ENCODE data around the gene CNTNAP2.
"Not testable (repeated sequence)": the region's sequence is repeated elsewhere in the genome, so short reads cannot be mapped to it uniquely, and the experiment has no call there.

CNTNAP2 gene

DNA sequence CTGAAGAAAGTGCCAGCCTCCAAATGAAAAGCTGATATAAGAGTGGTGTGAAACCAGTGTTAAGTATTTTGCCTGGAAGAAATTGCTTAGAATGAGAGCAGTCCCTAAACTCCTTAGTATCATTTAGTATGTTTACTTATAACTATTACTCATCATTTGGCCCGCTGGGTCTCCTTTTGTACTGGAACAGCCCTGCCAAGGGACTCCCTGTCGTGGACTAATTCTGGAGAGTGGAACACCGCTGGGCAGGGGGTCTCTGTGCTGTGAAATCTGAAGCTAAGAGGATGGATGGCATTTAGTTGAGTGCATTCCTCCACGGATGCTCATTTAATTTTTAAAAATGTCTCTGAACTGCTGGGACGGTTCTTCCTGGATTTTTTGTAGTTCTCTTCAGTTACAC lies 1584.1 kb downstream of the CNTNAP2 start:
- peaks cover 28% of the 10 kb centered on the region for H3K9me3 Mint-ChIP-seq
- H3K27me3 Mint-ChIP-seq (ENCODE audit: low read depth), result no peaks in the 10 kb centered on the region
- H3K27ac Mint-ChIP-seq, result no peak overlapping the region
- no peaks in the 10 kb centered on the region for H3K4me1 Mint-ChIP-seq (ENCODE audit: low read depth)
- no peak overlapping the region for H3K4me3 Mint-ChIP-seq
- no peaks in the 10 kb centered on the region for H3K36me3 Mint-ChIP-seq (ENCODE audit: low read depth)

GRCh38 chr7:147707926-147708325 lies 1591.3 kb downstream of the CNTNAP2 start:
- H3K36me3 Mint-ChIP-seq (ENCODE audit: low read depth), result no peaks in the 10 kb centered on the region
- peaks cover 40% of the 10 kb centered on the region for H3K9me3 Mint-ChIP-seq
- no peak overlapping the region for H3K27ac Mint-ChIP-seq
- H3K4me3 Mint-ChIP-seq, result no peak overlapping the region
- H3K27me3 Mint-ChIP-seq (ENCODE audit: low read depth), result no peaks in the 10 kb centered on the region
- no peaks in the 10 kb centered on the region for H3K4me1 Mint-ChIP-seq (ENCODE audit: low read depth)

DNA sequence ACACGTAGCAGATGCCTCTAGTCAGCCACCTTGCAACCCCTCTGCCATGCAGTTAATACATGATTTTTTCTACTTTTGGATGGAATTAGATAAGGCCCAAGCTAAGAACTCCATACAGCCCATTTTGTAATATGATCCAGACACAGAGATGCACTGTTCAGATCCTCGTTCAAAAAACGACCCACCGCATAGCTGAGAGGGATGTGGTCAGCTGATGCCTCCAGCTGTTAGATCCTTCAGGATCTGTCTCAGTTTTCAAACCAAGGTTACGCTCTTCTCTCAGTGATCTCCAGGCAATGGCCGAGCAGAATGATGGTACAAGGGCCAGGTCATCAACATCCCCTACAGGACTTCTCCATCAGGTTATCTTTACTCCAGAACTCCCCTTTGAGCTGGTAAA lies 1592.3 kb downstream of the CNTNAP2 start:
- H3K4me1 Mint-ChIP-seq (ENCODE audit: low read depth), result no peaks in the 10 kb centered on the region
- no peaks in the 10 kb centered on the region for H3K36me3 Mint-ChIP-seq (ENCODE audit: low read depth)
- H3K4me3 Mint-ChIP-seq, result no peak overlapping the region
- H3K9me3 Mint-ChIP-seq, result peaks cover 45% of the 10 kb centered on the region
- no peak overlapping the region for H3K27ac Mint-ChIP-seq
- no peaks in the 10 kb centered on the region for H3K27me3 Mint-ChIP-seq (ENCODE audit: low read depth)

- no peaks in the 10 kb centered on the region for H3K36me3 Mint-ChIP-seq (ENCODE audit: low read depth)
- H3K4me3 Mint-ChIP-seq, result no peak overlapping the region
- no peaks in the 10 kb centered on the region for H3K27me3 Mint-ChIP-seq (ENCODE audit: low read depth)
- no peaks in the 10 kb centered on the region for H3K4me1 Mint-ChIP-seq (ENCODE audit: low read depth)
- no peak overlapping the region for H3K27ac Mint-ChIP-seq
- peaks cover 27% of the 10 kb centered on the region for H3K9me3 Mint-ChIP-seq
Observed at GRCh38 chr7:147711447-147711846, 1594.8 kb downstream of the CNTNAP2 start.

DNA sequence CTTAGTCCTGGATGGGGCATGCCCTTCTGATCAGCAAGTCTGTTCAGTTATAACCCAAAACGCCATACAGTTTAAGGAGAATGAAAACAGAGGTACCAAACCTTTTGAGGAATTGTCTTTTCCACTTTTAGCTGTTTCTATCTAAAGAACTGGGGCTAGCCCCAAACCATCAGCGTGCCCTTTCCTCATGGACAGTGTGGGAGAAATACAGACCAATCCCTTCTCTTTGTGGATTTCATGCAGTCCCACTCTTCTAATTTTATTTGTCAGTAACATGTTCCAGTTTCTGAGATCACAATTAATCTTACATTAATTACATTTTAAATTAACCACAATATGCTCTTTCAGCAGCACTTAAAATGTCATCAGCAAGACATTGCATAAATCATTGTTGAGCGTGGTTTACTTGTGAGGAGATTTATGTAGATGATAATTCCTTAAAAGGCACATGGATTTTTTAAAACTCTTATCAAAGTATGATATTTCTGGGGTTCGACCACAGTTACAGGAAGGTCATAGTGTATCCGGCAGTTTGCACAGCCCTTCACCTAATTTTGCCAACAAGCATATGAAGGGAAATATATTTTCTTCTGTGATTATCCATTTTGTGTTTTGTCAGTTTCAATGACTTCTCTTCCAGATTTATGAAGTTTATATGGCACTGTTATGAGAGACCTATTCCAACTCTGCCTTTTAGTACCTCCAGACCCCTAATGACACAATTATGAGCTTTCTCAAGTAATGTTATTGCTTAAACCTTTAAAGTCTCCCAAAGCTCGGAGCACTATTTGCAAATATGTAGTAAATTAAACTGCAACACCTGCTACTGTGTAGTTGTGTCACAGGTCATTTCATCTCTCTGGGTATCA lies 1605.6 kb downstream of the CNTNAP2 start:
- no peak overlapping the region for H3K27ac Mint-ChIP-seq
- H3K4me1 Mint-ChIP-seq (ENCODE audit: low read depth), result no peaks in the 10 kb centered on the region
- H3K9me3 Mint-ChIP-seq, result peaks cover 4% of the 10 kb centered on the region
- H3K27me3 Mint-ChIP-seq (ENCODE audit: low read depth), result no peaks in the 10 kb centered on the region
- H3K4me3 Mint-ChIP-seq, result no peak overlapping the region
- no peaks in the 10 kb centered on the region for H3K36me3 Mint-ChIP-seq (ENCODE audit: low read depth)

- Mint-ChIP-seq H3K4me3 (no peak overlapping the region), H3K9me3 (peaks cover 4% of the 10 kb centered on the region), H3K4me1 (ENCODE audit: low read depth) (no peaks in the 10 kb centered on the region), H3K27ac (no peak overlapping the region), H3K27me3 (ENCODE audit: low read depth) (no peaks in the 10 kb centered on the region), H3K36me3 (ENCODE audit: low read depth) (no peaks in the 10 kb centered on the region)
Observed at GRCh38 chr7:147723536-147723935, 1606.9 kb downstream of the CNTNAP2 start.

DNA sequence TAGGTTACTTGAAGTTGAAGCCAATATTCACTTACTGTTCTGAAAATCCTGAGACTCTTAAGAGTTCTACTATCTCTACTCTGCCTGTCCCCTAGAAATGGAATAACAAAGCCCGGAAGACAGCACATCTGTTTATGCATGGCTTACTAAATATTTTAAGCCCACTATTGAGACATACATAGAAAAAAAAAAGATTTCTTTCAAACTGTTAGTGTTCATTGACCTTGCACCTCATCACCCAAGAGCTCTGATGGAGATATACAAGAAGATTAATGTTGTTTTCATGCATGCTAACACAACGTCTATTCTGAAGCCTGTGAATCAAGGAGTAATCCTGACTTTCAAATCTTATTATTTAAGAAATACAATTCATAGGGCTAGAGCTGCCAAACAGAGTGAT lies 1614.7 kb downstream of the CNTNAP2 start:
- peaks cover under 1% of the 10 kb centered on the region for H3K9me3 Mint-ChIP-seq
- H3K27me3 Mint-ChIP-seq (ENCODE audit: low read depth), result no peaks in the 10 kb centered on the region
- H3K36me3 Mint-ChIP-seq (ENCODE audit: low read depth), result no peaks in the 10 kb centered on the region
- H3K4me3 Mint-ChIP-seq, result no peak overlapping the region
- no peak overlapping the region for H3K27ac Mint-ChIP-seq
- no peaks in the 10 kb centered on the region for H3K4me1 Mint-ChIP-seq (ENCODE audit: low read depth)

DNA sequence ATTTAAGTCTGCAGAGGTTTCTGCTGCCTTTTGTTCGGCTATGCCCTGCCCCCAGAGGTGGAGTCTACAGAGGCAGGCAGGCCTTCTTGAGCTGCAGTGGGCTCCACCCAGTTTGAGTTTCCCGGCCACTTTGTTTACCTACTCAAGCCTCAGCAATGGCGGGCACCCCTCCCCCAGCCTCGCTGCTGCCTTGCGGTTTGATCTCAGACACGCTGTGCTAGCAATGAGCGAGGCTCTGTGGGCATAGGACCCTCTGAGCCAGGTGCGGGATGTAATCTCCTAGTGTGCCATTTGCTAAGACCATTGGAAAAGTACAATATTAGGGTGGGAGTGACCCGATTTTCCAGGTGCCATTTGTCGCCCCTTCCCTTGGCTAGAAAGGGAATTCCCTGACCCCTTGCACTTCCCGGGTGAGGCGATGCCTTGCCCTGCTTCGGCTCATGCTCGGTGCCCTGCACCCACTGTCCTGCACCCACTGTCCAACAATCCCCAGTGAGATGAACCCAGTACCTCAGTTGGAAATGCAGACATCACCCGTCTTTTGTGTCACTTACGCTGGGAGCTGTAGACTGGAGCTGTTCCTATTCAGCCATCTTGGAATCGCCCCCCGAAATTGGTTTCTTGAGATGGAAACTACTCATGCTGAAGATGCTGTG lies 1621.1 kb downstream of the CNTNAP2 start:
- not testable (repeated sequence) for H3K4me1 Mint-ChIP-seq (ENCODE audit: low read depth); H3K36me3 Mint-ChIP-seq (ENCODE audit: low read depth); H3K4me3 Mint-ChIP-seq; H3K27me3 Mint-ChIP-seq (ENCODE audit: low read depth); H3K27ac Mint-ChIP-seq
- H3K9me3 Mint-ChIP-seq, result peaks cover 23% of the 10 kb centered on the region

DNA sequence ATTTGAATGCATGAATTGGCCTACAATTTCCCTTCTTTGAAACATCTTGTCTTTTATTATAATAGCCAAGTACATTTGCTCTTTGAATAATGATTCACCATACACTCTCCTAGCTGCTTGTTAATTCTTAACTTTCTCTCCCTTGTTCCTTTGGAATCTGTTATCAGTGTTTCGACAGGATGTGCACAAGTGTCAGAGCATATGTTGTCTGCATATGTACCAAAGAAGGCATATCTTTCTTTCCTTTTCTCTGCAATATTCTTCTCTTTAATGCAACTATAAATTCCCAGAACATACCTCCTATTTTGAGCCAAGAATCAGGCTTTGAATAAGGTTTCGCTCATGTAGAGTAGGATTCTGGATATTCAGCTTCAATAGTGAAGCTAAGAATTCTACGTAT lies 1625.7 kb downstream of the CNTNAP2 start:
- H3K4me1 Mint-ChIP-seq (ENCODE audit: low read depth), result no peaks in the 10 kb centered on the region
- H3K36me3 Mint-ChIP-seq (ENCODE audit: low read depth), result no peaks in the 10 kb centered on the region
- H3K9me3 Mint-ChIP-seq, result peaks cover 29% of the 10 kb centered on the region
- no peak overlapping the region for H3K4me3 Mint-ChIP-seq
- H3K27ac Mint-ChIP-seq, result no peak overlapping the region
- no peaks in the 10 kb centered on the region for H3K27me3 Mint-ChIP-seq (ENCODE audit: low read depth)

GRCh38 chr7:147756300-147756699 lies 1639.7 kb downstream of the CNTNAP2 start:
- no peaks in the 10 kb centered on the region for H3K4me1 Mint-ChIP-seq (ENCODE audit: low read depth)
- H3K36me3 Mint-ChIP-seq (ENCODE audit: low read depth), result no peaks in the 10 kb centered on the region
- no peak overlapping the region for H3K4me3 Mint-ChIP-seq
- no peaks in the 10 kb centered on the region for H3K9me3 Mint-ChIP-seq
- H3K27ac Mint-ChIP-seq, result no peak overlapping the region
- H3K27me3 Mint-ChIP-seq (ENCODE audit: low read depth), result no peaks in the 10 kb centered on the region

GRCh38 chr7:147759327-147759943 lies 1642.8 kb downstream of the CNTNAP2 start:
- Mint-ChIP-seq H3K36me3 (ENCODE audit: low read depth) (no peaks in the 10 kb centered on the region), H3K4me1 (ENCODE audit: low read depth) (no peaks in the 10 kb centered on the region), H3K27me3 (ENCODE audit: low read depth) (no peaks in the 10 kb centered on the region), H3K27ac (no peak overlapping the region), H3K4me3 (no peak overlapping the region), H3K9me3 (no peaks in the 10 kb centered on the region)

DNA sequence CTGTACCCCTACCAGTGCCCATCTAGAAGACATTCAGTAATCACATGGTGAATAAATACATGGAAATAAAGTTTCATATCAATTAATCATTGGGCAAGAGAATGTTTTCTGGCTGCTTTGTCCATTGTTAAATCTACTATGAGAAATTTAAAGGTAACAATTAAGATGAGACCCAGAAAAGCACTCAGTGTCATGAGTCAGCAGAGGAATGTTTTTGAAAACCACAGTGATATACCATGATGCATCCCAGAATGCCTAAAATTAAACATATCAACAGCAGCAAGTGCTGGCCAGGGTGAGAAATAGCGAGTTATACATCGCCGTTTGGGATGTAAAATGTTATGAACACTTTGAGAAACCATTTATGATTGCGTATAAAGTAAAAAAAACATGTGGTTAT lies 1648.7 kb downstream of the CNTNAP2 start:
- Mint-ChIP-seq H3K27ac (no peak overlapping the region), H3K4me3 (no peak overlapping the region), H3K36me3 (ENCODE audit: low read depth) (no peaks in the 10 kb centered on the region), H3K27me3 (ENCODE audit: low read depth) (no peaks in the 10 kb centered on the region), H3K4me1 (ENCODE audit: low read depth) (no peaks in the 10 kb centered on the region), H3K9me3 (no peaks in the 10 kb centered on the region)

- H3K36me3 Mint-ChIP-seq (ENCODE audit: low read depth), result no peaks in the 10 kb centered on the region
- no peak overlapping the region for H3K4me3 Mint-ChIP-seq
- H3K4me1 Mint-ChIP-seq (ENCODE audit: low read depth), result no peaks in the 10 kb centered on the region
- H3K27me3 Mint-ChIP-seq (ENCODE audit: low read depth), result no peaks in the 10 kb centered on the region
- no peaks in the 10 kb centered on the region for H3K9me3 Mint-ChIP-seq
- H3K27ac Mint-ChIP-seq, result no peak overlapping the region
Observed at GRCh38 chr7:147771344-147771743, 1654.7 kb downstream of the CNTNAP2 start.

- Mint-ChIP-seq H3K9me3 (no peaks in the 10 kb centered on the region), H3K36me3 (ENCODE audit: low read depth) (no peaks in the 10 kb centered on the region)
Observed at GRCh38 chr7:147774461-147774860, 1657.9 kb downstream of the CNTNAP2 start.

More at GRCh38 chr7:147774461-147774860, 1657.9 kb downstream of the CNTNAP2 start:
- H3K27ac Mint-ChIP-seq, result no peak overlapping the region
- no peaks in the 10 kb centered on the region for H3K4me1 Mint-ChIP-seq (ENCODE audit: low read depth)
- H3K27me3 Mint-ChIP-seq (ENCODE audit: low read depth), result no peaks in the 10 kb centered on the region
- H3K4me3 Mint-ChIP-seq, result no peak overlapping the region

Data from T-helper 1 cell treated with Interleukin-12 subunit alpha and Interleukin-12 subunit beta and Interleukin-4 antibody, amounts not matched to agents 30 μg/mL and 1 μg/mL, for 36 hours (primary cell).